HT1080 (cell line): ENCODE measurements around the gene SH3TC1. TPM values are rescaled to one million over a fixed set of nuclear protein-coding genes. Genes with fewer than 3 reads are reported as not detected.

Experiments
- DNase-seq: peaks from one replicate; pipeline ENCODE4 v3.0.0-alpha.2; 2015; ENCODE audit warnings: low read depth
- total RNA-seq: library from RNA; depleted of rRNA; stranded (reverse); fragments of >200 nt; shearing (Covaris generic); gene quantifications from 2 replicates; pipeline ENCODE4 v1.2.3, GENCODE V29; 2014

The SH3TC1 gene
- total RNA-seq, 1 experiment from 2014 or later, result 3.6 TPM

GRCh38 chr4:8180310-8181093 is 18.6 kb upstream of the SH3TC1 start:
- DNase-seq, result no peak

GRCh38 chr4:8181119-8181518 is 18.0 kb upstream of the SH3TC1 start:
- DNase-seq, result no peak

GRCh38 chr4:8181844-8182243 is 17.2 kb upstream of the SH3TC1 start:
- DNase-seq, result no peak

GRCh38 chr4:8182294-8182693 is 16.8 kb upstream of the SH3TC1 start:
- no peak for DNase-seq

GRCh38 chr4:8182858-8183725 is 16.0 kb upstream of the SH3TC1 start:
- peak; percentile 58 for DNase-seq

GRCh38 chr4:8184061-8184460 is 15.0 kb upstream of the SH3TC1 start:
- no peak for DNase-seq

- DNase-seq, result peak; percentile 76
Observed at GRCh38 chr4:8185295-8185694, 13.8 kb upstream of the SH3TC1 start.

GRCh38 chr4:8185930-8186329 is 13.2 kb upstream of the SH3TC1 start:
- DNase-seq, result no peak

GRCh38 chr4:8188085-8188484 is 11.0 kb upstream of the SH3TC1 start:
- peak; percentile 36 for DNase-seq

GRCh38 chr4:8188743-8189550 is 10.1 kb upstream of the SH3TC1 start:
- no peak for DNase-seq

GRCh38 chr4:8189551-8190466 is 9.3 kb upstream of the SH3TC1 start:
- no peak for DNase-seq

GRCh38 chr4:8191136-8191747 is 7.8 kb upstream of the SH3TC1 start:
- peak; percentile 84 for DNase-seq

- peak; percentile 55 for DNase-seq
Observed at GRCh38 chr4:8192748-8193738, 6.0 kb upstream of the SH3TC1 start.

GRCh38 chr4:8194306-8195242 is 4.5 kb upstream of the SH3TC1 start:
- no peak for DNase-seq

GRCh38 chr4:8195431-8195830 is 3.7 kb upstream of the SH3TC1 start:
- no peak for DNase-seq

GRCh38 chr4:8195841-8196458 is 3.1 kb upstream of the SH3TC1 start:
- no peak for DNase-seq

- DNase-seq, result no peak
Observed at GRCh38 chr4:8197521-8197920, 1.6 kb upstream of the SH3TC1 start.
